PC-9 (cell line): Measurements from ENCODE around the gene SORCS2. TPM values are rescaled to one million over a fixed set of nuclear protein-coding genes. Genes with fewer than 3 reads are reported as not detected.

Experiments used
- BruUV-seq: library from RNA; stranded (reverse); fragments of 400-500 nt; replicated peaks from 2 replicates; lab custom pipeline; 2021; lab: Mats Ljungman, UMichigan
- CTCF ChIA-PET: fragments of 300-600 bp; sonication (Branson Sonifier 250); formaldehyde crosslinking; loops from one replicate; lab custom pipeline; 2022; ENCODE audit warnings: antibody characterized with exemption; lab: Charles Lee
- POLR2A ChIA-PET: fragments of 300-600 bp; sonication (Branson Sonifier 250); formaldehyde crosslinking; loops from one replicate; lab custom pipeline; 2022; ENCODE audit warnings: antibody characterized with exemption; ENCODE audit not compliant: unreplicated experiment; lab: Charles Lee
- DNase-seq, 2 experiments: peaks; one replicate each; pipeline versions ENCODE4 v3.0.0 to v3.0.0-alpha.2; 2015 to 2022; ENCODE audit warnings: mixed read lengths in 1 of 2
- H2AFZ ChIP-seq: fragments of 200-600 bp; sonication (generic); 2 replicates; pipeline ENCODE4 v1.8.1; 2017; ENCODE audit warnings: antibody characterized with exemption
- H3F3A ChIP-seq: fragments of 200-600 bp; sonication (generic); 2 replicates; pipeline ENCODE4 v1.8.1; 2017; ENCODE audit warnings: antibody characterized with exemption, mild to moderate bottlenecking, low read depth; ENCODE audit not compliant: insufficient read depth
- H3K27ac ChIP-seq: fragments of 200-600 bp; sonication (generic); 2 replicates; pipeline ENCODE4 v1.6.1; 2016; ENCODE audit warnings: mixed run types
- H3K27me3 ChIP-seq: fragments of 200-600 bp; sonication (generic); 2 replicates; pipeline ENCODE4 v1.6.1; 2016; ENCODE audit warnings: low read depth, mixed run types; ENCODE audit not compliant: insufficient read depth
- H3K36me3 ChIP-seq: fragments of 200-600 bp; sonication (generic); 2 replicates; pipeline ENCODE4 v1.6.1; 2016; ENCODE audit warnings: low read depth, mixed run types
- H3K4me1 ChIP-seq: fragments of 200-600 bp; sonication (generic); replicated peaks from 2 replicates; pipeline ENCODE4 v1.6.1; 2016; ENCODE audit warnings: mixed run types; ENCODE audit not compliant: insufficient read depth
- H3K4me2 ChIP-seq: fragments of 200-600 bp; sonication (generic); 2 replicates; pipeline ENCODE4 v1.6.1; 2017; ENCODE audit warnings: mixed run types
- H3K4me3 ChIP-seq: fragments of 200-600 bp; sonication (generic); 2 replicates; pipeline ENCODE4 v1.6.1; 2016; ENCODE audit warnings: mixed run types
- H3K79me2 ChIP-seq: fragments of 200-600 bp; sonication (generic); 2 replicates; pipeline ENCODE4 v1.6.1; 2017; ENCODE audit warnings: low read depth, mixed run types
- H3K9me2 ChIP-seq: fragments of 200-600 bp; sonication (generic); 2 replicates; pipeline ENCODE4 v1.8.1; 2017; ENCODE audit warnings: mild to moderate bottlenecking; ENCODE audit not compliant: insufficient read depth
- H3K9me3 ChIP-seq: fragments of 200-600 bp; sonication (generic); 2 replicates; pipeline ENCODE4 v1.8.1; 2016; ENCODE audit warnings: low read depth; ENCODE audit not compliant: insufficient read depth
- H4K20me1 ChIP-seq: fragments of 200-600 bp; sonication (generic); 2 replicates; pipeline ENCODE4 v1.8.1; 2017; ENCODE audit not compliant: insufficient read depth
- CTCF ChIP-seq: fragments of 200-600 bp; sonication (generic); conservative IDR thresholded peaks from 2 replicates; pipeline ENCODE4 v1.6.1; 2017; ENCODE audit warnings: mixed run types, antibody characterized with exemption, mild to moderate bottlenecking, moderate library complexity
- EZH2 ChIP-seq: fragments of 200-600 bp; sonication (generic); IDR thresholded peaks from 2 replicates; pipeline ENCODE4 v1.8.0; 2017; ENCODE audit warnings: antibody characterized with exemption, low read depth
- intact Hi-C: fragments of 100-400 bp; cut with micrococcal nuclease; formaldehyde crosslinking; loops from one replicate; pipeline ENCODE4 v1.10.0; 2022; ENCODE audit not compliant: unreplicated experiment
- total RNA-seq: library from RNA; stranded (reverse); gene quantifications from 2 replicates; pipeline ENCODE4 v1.2.3, GENCODE V29; 2021

The SORCS2 gene
- total RNA-seq, 1 experiment from 2014 or later, result 25.8 TPM

- Histone ChIP-seq H2AFZ (no peak overlapping the region), H3K36me3 (no peaks in the 10 kb centered on the region), H3K4me3 (no peak overlapping the region), H3K9me2 (no peaks in the 10 kb centered on the region), H3F3A (peaks cover 16% of the 10 kb centered on the region), H4K20me1 (no peaks in the 10 kb centered on the region), H3K27ac (peak overlapping the region; percentile 68), H3K9me3 (no peaks in the 10 kb centered on the region), H3K79me2 (no peaks in the 10 kb centered on the region), H3K4me2 (peak overlapping the region; percentile 65), H3K27me3 (no peaks in the 10 kb centered on the region), H3K4me1 (peaks cover 16% of the 10 kb centered on the region)
- ChIA-PET CTCF (no interaction called here), POLR2A (interaction anchor here (0.6 to 0.7 kb wide), 3 partner anchors 55 to 742 kb away, joined by 3 read pairs; no protein-coding TSS in a partner anchor)
- intact Hi-C loops, result no loop called here
- DNase-seq, result peak; percentile 43 to 86
- TF ChIP-seq CTCF (no peak), EZH2 (no peak)
- no TSS peak for BruUV-seq
Observed at GRCh38 chr4:7402526-7402925, 210.2 kb downstream of the SORCS2 start.

GRCh38 chr4:7403001-7403400 is 210.7 kb downstream of the SORCS2 start:
- Histone ChIP-seq H3K4me1 (peaks cover 16% of the 10 kb centered on the region), H3K9me2 (no peaks in the 10 kb centered on the region), H3K4me3 (no peak overlapping the region), H3F3A (peaks cover 16% of the 10 kb centered on the region), H3K27me3 (no peaks in the 10 kb centered on the region), H3K27ac (peak overlapping the region; percentile 68), H3K79me2 (no peaks in the 10 kb centered on the region), H3K4me2 (peak overlapping the region; percentile 65), H3K9me3 (no peaks in the 10 kb centered on the region), H2AFZ (no peak overlapping the region), H4K20me1 (no peaks in the 10 kb centered on the region), H3K36me3 (no peaks in the 10 kb centered on the region)
- no peak for TF ChIP-seq EZH2
- no peak for TF ChIP-seq CTCF
- POLR2A ChIA-PET, result interaction anchor here (0.6 to 0.7 kb wide), 2 partner anchors 302 to 743 kb away, joined by 3 read pairs; no protein-coding TSS in a partner anchor
- DNase-seq, result peak; percentile 28 to 75
- BruUV-seq, result no TSS peak
- intact Hi-C loops, result no loop called here
- CTCF ChIA-PET, result no interaction called here

- H3K9me2 ChIP-seq, result no peaks in the 10 kb centered on the region
- BruUV-seq, result no TSS peak
- peaks cover 3% of the 10 kb centered on the region for H3K4me1 ChIP-seq
- no peaks in the 10 kb centered on the region for H3K36me3 ChIP-seq
- H3K27me3 ChIP-seq, result no peaks in the 10 kb centered on the region
- intact Hi-C loops, result no loop called here
- H3K9me3 ChIP-seq, result no peaks in the 10 kb centered on the region; the same call in 1 of the 2 replicates
- H3K4me3 ChIP-seq, result no peak overlapping the region
- H4K20me1 ChIP-seq, result no peaks in the 10 kb centered on the region
- TF ChIP-seq EZH2, result no peak
- H3K27ac ChIP-seq, result no peak overlapping the region
- H3K79me2 ChIP-seq, result no peaks in the 10 kb centered on the region
- CTCF ChIA-PET, result no interaction called here
- no peak overlapping the region for H3K4me2 ChIP-seq
- H3F3A ChIP-seq, result peaks cover 3% of the 10 kb centered on the region; the same call in 1 of the 2 replicates
- no peak overlapping the region for H2AFZ ChIP-seq
- DNase-seq, result no peak
- POLR2A ChIA-PET, result no interaction called here
Observed at GRCh38 chr4:7408166-7408565, 215.8 kb downstream of the SORCS2 start.

- no peaks in the 10 kb centered on the region for H4K20me1 ChIP-seq
- H3K9me2 ChIP-seq, result no peaks in the 10 kb centered on the region
- BruUV-seq, result no TSS peak
- no peak overlapping the region for H3K4me2 ChIP-seq
- no peak overlapping the region for H2AFZ ChIP-seq
- no peaks in the 10 kb centered on the region for H3K27me3 ChIP-seq
- TF ChIP-seq EZH2, result no peak
- no peak for TF ChIP-seq CTCF
- intact Hi-C loops, result no loop called here
- no peak for DNase-seq
- no peaks in the 10 kb centered on the region for H3K36me3 ChIP-seq
- no peaks in the 10 kb centered on the region for H3F3A ChIP-seq
- CTCF ChIA-PET, result no interaction called here
- H3K27ac ChIP-seq, result no peak overlapping the region
- POLR2A ChIA-PET, result no interaction called here
- H3K4me1 ChIP-seq, result no peaks in the 10 kb centered on the region
- H3K79me2 ChIP-seq, result no peaks in the 10 kb centered on the region
- no peaks in the 10 kb centered on the region; the same call in 1 of the 2 replicates for H3K9me3 ChIP-seq
- H3K4me3 ChIP-seq, result no peak overlapping the region
Observed at GRCh38 chr4:7410446-7410845, 218.1 kb downstream of the SORCS2 start.
